GM18909 (cell line): ENCODE results near the gene MACROD2.

Experiments
- ATAC-seq: cut with Tn5 transposase; IDR thresholded peaks from one replicate; pipeline ENCODE4 v1.9.1; 2021; ENCODE audit warnings: mild to moderate bottlenecking; ENCODE audit not compliant: unreplicated experiment, poor library complexity

The MACROD2 gene

DNA sequence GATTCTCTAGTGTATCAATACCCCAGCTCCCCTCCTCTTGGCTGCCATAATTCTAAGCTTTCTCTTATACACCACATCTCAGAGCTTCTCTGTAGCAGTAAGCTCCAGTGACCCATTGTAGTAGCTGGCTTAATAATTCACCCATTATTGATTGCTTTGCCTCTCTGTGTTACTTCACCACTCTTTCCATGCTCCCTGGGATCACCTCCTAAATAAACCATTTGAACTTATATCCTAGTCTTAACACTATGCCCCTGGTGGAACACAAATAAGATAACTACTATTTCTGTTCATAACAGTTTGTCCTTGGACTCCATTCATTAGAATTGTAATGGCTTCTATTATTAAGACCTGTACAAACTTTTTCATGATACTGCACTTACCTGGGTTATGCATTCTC is 1819.0 kb downstream of the MACROD2 start:
- ATAC-seq = no peak

- no peak for ATAC-seq
These were observed 1819.6 kb downstream of the MACROD2 start for GRCh38 chr20:15814911-15815310.

GRCh38 chr20:15817351-15817750 is 1822.0 kb downstream of the MACROD2 start:
- no peak for ATAC-seq

- ATAC-seq = no peak
These were observed 1823.3 kb downstream of the MACROD2 start for GRCh38 chr20:15818651-15819071.

DNA sequence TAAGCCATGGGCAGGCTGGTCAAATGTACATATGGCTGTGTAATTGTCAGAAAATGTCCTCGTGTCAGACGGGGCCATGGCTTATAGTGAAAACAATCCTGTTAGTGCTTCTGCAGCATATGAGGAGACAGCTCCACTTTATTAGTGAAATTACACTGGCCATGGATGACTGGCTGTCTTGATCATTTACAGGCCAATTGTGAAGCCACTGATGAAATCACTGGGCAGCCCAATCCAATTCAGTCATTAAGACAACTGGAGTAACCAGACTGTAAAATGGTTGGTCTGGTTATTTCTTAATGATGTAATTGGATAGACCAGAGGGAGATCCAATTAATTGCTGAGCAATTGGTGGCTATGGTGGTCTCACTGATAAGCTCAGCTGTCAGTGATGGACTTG is 1828.4 kb downstream of the MACROD2 start:
- no peak for ATAC-seq

- ATAC-seq = no peak
These were observed 1832.3 kb downstream of the MACROD2 start for GRCh38 chr20:15827628-15828027.

GRCh38 chr20:15831201-15831600 is 1835.9 kb downstream of the MACROD2 start:
- ATAC-seq = no peak

GRCh38 chr20:15832512-15832911 is 1837.2 kb downstream of the MACROD2 start:
- ATAC-seq = no peak

DNA sequence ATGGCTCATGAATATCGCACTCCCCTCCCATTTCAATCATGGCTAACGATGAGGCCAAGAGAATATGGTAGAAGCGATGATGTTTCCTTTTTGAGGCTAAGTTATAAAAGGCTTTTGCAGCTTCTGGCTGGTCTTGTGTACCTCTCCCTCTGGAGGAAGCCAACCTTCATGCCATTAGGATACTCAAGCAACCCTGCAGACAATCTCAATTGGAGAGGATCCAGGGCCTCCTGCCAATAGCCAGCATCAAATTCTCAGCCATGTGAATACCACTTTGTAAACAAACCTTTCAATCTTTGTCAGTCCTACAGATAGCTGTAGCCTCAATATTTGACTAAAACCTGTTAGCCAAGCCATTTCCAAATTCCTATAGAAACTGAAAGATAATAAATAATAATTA is 1839.5 kb downstream of the MACROD2 start:
- ATAC-seq = no peak

- ATAC-seq = no peak
These were observed 1840.5 kb downstream of the MACROD2 start for GRCh38 chr20:15835811-15836210.

DNA sequence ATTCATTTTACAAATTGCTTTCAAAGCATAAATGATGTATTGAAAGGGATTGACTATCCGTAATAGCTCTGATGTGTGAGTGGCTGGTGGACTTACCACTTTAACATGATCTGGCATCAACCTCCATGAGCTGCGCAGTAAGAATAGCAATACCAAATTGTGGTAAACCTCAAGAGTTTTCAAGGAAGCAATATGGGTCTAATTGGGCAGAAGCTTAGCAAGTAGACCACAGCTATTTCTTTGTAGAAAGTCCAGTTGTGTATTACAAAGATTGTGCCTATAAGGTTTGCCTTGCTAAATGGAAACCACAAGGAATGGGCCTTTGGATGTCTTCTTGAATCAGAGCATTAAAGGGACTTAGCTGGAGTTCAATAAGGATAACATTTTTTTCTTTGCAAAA is 1841.3 kb downstream of the MACROD2 start:
- ATAC-seq = no peak

- ATAC-seq = no peak
These were observed 1842.2 kb downstream of the MACROD2 start for GRCh38 chr20:15837563-15837962.

DNA sequence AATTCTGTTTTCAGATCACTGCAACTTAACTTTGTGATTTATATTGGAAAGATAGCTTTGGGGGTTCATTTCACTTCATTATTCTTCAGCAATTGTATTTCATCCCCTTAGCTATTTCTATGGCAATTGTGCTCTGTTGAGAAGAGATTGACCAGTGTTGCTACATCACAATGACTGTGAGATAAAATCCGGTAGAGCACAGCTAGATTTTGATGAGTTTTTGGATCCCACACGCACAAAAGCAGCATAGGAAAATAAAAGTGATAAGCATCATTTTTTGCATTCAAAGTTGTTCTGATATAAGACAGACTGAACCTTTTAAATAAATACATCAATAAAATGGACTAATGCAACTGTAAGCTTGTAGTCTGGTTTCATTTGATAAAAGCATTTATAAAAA is 1843.2 kb downstream of the MACROD2 start:
- no peak for ATAC-seq

DNA sequence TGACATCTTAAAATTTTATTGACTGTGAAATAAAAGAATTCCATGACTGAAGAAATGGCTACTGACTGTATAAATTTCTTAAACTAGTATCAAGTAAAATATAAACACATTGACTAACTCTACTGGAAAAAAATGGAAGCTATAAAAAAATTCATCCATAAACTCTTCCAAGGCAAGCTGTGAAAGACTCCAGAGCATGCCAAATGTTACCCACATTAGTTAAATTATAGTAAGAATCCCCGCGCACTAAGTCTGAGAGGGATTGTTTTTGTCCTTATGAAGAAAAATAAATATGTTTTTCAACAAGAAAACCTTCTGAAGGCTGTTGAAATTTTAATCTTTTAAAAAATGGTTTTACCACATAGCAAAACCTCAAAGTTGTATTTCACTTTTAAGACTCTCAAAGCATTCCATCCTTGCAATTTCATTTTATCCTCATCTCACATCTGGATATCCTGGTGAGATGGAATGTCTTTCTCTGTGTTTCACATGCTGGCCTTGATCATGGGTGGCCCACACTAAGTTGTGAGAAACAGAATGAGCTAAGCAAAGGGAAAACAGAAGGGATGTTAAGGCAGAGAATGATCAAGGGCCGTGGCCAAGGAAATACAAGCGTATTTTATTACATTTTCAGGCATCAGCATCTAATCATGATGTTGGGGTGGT is 1845.5 kb downstream of the MACROD2 start:
- no peak for ATAC-seq

GRCh38 chr20:15842872-15843271 is 1847.6 kb downstream of the MACROD2 start:
- ATAC-seq = peak; percentile 71

- no peak for ATAC-seq
These were observed 1848.5 kb downstream of the MACROD2 start for GRCh38 chr20:15843777-15844176.

DNA sequence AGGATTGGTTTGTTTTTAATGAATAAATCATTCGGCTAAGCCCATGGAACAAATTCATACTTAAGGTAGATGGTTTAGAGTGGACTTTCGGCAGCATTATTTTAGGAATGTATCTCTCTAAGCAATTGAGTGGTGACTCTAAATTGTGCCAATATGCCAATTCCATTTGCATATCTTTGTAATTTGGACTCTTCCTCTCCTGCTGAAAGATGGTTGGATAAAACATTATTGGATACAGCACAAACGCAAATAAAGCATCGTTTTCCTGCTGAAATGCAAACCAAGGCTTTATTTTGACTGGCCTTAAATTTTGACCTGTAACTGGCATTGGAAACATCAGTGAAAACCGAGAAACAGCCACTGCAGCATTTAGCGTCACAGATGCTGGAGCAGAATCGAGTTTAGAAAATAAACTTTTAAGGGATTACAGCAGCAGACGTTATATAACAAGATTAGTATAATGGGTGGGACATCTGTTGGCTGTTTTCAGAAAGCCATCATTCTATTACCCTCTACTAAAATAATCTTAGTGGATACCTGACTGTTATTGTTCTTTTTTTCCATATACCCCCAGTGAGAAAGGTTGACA is 1852.0 kb downstream of the MACROD2 start:
- no peak for ATAC-seq

- ATAC-seq = no peak
These were observed 1852.8 kb downstream of the MACROD2 start for GRCh38 chr20:15848126-15848525.

- no peak for ATAC-seq
These were observed 1853.8 kb downstream of the MACROD2 start for GRCh38 chr20:15848995-15849610.

- no peak for ATAC-seq
These were observed 1856.4 kb downstream of the MACROD2 start for GRCh38 chr20:15851576-15852215.

DNA sequence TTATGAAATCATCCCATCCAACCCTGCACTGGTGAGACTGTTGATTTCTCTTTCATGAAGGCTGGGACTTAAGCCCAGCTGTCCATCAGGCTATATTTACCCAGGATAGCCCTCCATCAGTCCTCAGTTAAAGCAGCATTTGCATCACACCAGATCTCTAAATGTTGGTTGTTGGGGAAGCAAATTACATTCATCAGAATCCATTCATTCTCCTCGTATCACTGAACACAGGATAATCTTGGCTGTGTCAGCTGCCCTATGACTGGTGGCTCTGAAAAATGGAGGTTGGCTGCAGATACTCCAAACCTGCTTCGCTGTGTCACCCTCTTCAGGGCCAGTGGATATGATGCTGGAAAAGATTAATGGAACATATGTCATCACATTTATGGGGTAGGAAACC is 1859.6 kb downstream of the MACROD2 start:
- no peak for ATAC-seq
